Activated CD4-positive, alpha-beta T cell treated with anti-CD3 and anti-CD28 coated beads, Interleukin-2, amount 50 U/mL, for 4 hours (primary cell): Measurements from ENCODE around the gene SMARCAL1.
A peak's percentile ranks its signal among the peaks of the same experiment; 100 is the strongest.
"Not testable (repeated sequence)": the region's sequence is repeated elsewhere in the genome, so short reads cannot be mapped to it uniquely, and the experiment has no call there.

Experiments
- DNase-seq, 2 experiments: peaks; one replicate each; pipeline ENCODE4 v3.0.0-alpha.2; 2020

Gene SMARCAL1

DNA sequence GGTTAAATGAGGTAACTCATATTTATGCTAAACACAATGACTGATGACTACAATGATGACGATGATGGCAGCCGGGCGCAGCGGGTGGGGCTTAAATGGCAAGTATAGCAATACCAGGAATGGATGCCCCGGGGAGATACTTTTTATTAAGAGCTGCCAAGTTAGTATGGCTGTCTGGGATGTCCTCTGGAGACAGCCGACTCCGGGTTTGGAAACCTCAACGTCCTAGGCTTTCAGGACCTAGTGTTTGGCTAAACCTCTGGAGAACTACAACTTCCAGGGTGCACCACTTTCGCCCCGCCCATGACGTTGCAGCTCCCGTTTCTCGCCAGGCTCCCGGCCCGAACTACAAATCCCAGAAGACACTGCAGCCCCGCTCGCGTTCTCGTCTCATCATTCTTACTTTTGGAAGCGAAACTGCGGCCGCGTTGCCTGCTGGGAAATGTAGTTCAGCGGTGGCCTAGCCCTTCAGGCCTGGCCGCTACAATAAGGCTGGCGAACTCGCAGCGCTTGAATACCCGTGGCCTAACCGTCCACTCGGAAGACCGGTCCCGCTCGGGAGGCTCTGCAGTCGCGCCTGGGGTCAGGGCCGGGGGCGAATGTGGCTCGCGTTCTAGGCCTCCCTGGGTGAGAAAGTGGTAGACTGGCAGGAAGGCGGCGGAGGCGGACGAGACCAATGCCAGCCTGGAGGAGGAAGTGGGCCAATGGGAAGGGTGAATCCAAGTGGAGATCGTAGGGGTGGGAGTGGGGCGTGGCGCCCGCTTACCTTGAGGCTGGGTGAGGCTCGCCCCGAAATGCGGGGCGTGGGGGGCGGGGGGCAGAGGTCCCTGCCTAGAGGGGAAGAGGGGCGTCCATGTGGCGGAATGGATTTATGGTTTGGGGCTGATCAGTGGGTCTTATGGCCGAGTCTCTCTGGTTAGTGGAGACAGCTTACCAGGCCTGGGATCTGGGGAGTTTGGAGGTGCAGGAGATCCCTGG lies at the start of gene SMARCAL1:
TSS of gene SMARCAL1 (plus strand) at position 463 of the 978 bp plus-strand sequence. CDS start 2,221 bp downstream, outside the sequence.
- DNase-seq: peak; percentile 99 to 100

- no peak for DNase-seq
These were observed 49.6 kb upstream of the SMARCAL1 start for GRCh38 chr2:216362730-216363129.

DNA sequence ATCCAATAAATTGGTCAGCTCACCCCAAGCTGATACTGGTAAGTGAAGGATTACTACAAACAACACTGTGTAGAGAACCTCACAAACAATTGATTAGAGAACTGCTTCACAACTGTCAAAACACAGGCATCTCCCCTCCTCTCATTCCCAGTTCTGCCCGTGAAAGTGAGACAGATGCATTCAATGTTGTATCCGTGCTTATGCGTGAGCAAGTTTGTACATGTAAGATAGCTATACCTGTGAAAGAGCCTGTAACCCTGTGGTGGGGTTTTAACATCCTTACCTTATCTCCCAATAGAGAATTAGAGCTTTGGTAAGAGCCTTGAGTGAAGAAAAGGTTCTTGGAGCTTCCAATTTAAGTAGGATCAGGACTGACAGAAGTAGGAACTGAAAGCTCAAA lies 49.1 kb upstream of the SMARCAL1 start:
- DNase-seq: no peak

GRCh38 chr2:216365518-216365917 lies 46.8 kb upstream of the SMARCAL1 start:
- no peak for DNase-seq

DNA sequence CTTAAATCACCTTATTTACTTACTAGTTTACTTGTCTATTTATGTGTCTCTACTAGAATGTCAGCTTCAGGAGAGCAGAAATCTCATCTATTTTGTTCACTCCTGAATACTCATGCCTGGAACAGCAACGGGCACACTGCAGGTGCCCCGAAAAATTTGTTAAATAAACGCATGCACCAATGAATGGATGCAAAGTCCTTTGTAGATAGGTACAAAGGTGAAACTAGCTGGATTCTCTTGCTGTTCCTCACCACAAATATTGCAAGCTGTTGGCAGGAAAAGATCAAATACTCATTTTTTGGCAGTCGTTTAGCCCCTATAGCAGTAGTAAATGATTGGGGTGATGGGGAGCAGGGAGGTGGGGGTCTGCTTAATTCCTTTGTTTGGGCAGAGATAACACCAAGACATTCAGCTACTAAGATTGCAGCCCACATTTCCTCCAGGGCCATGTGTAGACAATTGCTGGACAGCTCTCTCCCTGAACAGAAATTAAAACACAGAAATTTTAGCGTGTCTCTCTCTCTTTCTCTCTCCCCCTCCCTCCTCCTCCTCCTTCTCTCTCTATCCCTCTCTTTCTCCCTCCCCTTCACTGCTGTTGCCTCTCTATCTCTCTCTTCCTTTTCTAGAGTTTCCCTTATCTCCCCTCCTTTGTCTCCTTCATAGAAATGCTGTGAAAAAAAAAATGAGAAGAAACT lies 45.4 kb upstream of the SMARCAL1 start:
- no peak for DNase-seq

- DNase-seq: no peak
These were observed 42.5 kb upstream of the SMARCAL1 start for GRCh38 chr2:216369821-216370220.

- DNase-seq: no peak
These were observed 41.1 kb upstream of the SMARCAL1 start for GRCh38 chr2:216370961-216371712.

DNA sequence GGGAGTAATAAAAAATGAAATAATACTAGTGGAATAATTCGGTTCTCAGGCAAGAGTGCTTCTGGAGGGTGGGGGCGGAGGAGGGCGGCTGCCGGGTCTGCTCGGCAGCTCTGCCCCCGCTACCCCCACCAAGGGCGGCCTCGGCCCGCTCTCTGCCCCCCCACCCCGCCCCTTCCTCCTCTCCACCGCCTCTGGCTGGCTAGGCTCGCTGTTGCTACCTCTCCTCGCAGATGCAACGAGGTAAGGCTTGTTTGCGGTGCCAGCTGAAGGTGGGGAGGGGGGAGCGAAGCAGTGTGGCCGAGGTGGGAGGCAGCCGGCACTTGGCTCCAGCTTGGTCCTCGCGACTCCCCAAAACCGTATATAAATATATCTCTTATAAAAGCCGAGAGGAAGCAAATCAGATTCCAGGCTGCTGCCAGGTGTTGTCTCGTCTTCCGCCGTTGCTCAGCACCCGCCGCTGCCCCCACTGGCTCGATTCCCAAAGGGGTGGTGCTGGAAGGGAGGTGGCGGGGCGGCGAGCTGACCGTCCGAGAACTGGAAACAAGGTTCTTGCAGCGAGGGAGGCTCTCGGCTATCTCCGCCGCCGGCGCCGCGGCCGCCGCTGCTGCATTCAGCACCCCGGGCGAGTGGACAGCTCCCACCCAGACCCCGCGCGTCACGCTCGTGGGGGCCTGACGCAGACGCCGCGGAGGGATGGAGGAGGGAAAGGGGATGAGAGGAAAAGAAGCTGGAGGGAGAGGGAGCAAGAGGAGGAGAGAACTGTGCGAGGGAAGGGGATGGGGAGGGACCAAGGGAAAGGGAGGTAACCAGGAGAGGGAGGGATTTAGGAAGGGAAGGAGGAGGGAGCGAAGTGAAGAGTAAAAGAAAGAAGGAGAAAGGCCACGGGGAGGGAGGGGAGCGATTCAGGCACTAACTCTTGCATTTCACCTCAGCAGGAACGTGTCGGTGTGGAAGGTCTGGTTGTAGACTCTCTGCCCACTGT lies 40.3 kb upstream of the SMARCAL1 start, which contains the start of gene MARCHF4:
TSS of gene MARCHF4 (minus strand) at position 763 of the 982 bp plus-strand sequence. CDS start 2,223 bp downstream, outside the sequence.
- DNase-seq: peak; percentile 46 to 49

GRCh38 chr2:216372761-216373291 lies 39.5 kb upstream of the SMARCAL1 start:
- DNase-seq: no peak

DNA sequence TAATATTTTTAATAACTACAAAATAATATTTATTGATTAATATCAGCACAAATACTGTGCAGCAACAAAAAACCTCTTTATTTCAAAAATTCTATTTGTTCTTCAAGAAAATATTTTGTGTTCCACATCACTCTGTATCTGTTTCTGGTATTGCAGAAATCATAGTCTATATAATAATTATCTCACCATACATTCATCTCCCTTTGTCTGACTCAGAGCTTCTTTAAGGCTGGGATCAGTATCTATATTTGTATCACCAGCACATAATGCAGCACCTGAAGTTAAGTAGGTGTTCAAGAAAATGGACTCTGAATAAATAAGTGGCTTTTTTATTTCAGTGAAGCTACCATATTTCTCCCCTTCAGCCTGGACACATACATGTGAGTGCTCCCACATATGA lies 38.4 kb upstream of the SMARCAL1 start:
- no peak for DNase-seq

GRCh38 chr2:216375286-216375685 lies 37.0 kb upstream of the SMARCAL1 start:
- DNase-seq: no peak

GRCh38 chr2:216379977-216380376 lies 32.3 kb upstream of the SMARCAL1 start:
- DNase-seq: no peak

- not testable (repeated sequence) for DNase-seq
These were observed 27.9 kb upstream of the SMARCAL1 start for GRCh38 chr2:216384409-216384808.

DNA sequence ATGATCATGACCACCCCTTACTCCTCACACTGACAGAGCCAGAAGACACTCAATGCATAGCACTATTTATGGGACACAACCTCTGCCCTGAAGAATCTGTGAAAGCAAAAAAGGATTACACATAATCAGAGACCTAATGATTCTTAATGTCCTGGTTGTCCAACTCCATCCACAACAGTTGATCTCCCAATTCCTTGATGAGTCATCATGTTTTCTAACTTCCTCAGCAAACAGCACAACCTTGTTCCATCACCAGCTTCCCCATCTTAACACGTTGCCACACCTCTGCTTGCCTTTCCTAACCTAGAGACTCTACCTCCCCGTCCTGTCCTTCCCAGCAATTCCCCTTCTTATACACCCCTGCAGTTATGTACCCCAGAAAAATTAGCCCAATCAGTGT lies 26.8 kb upstream of the SMARCAL1 start:
- no peak for DNase-seq

DNA sequence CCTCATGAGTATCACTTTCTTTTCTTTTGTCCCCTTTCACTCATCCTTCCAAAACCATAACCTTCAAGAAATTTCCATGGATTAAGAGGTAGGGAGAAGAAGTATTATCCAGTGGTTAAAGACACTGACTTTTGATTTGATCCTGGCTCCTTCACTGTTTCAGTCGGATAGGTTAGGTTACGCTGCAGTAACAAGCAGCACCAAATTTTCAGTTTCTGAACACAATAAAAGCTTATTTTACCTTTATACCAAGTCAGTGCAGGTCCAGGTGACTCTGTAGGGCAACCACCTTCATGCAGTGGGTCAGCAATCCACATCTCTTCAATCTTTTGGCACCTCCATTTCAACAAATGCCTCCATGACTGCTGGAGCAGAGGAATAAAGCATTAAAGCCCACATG lies 25.0 kb upstream of the SMARCAL1 start:
- no peak for DNase-seq

DNA sequence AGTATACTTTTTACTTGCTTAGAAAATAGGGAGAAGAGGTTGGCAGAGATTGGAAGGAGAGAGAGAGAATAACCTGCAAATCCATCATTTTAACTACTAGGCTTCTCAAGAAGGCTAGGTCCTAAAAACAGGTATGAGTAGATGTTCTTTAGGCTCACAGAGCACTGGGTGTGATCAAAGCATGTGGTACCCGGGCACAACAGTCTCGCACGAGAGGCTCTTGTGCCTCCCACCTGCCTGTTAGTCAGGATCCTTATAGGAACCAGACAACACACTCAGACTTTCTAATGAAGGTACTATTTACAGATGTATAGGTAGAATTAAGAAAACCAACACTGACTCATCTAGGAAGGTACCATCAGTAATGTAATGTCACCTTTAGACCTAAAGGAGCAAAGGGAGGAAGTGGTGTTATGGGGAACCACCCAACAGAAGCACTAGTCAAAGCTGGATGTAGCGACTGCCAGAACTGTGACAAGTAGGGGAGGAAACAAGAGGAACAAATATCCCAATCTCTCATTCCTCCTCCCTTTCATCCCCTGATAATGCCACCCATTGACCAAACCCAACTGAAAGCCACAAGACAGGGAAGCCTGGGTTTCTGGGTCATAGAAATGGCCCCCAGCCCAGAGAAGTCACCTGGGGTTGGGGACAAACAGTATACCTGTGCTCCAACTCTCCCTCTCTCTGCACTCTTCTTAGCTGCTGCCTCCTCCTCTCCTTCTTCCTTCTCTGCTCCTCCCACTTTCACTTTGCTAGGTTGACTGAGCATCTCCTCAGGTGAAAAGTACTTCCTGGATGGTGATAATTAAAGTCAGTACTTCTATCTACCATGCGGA lies 24.0 kb upstream of the SMARCAL1 start:
- peak in 1 of 2 experiments; percentile 8 for DNase-seq

DNA sequence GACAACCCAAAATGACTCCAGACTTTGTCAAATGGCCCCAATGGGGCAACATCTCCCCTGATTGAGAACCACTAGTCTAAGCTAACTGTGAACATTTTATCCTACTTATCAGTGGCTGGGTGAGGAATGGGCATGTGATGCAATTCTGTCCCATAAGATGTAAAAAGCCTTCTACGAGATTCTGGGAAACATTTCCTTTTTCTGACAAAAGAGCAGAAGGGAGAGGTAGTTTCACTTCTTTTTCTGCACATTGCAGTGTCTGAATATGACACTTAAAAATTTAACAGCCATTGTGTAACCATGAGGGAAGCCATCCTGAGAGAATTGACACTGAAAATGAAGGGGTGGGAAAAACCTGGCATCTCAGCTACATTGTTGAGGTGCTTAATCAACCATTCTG lies 22.7 kb upstream of the SMARCAL1 start:
- DNase-seq: no peak

DNA sequence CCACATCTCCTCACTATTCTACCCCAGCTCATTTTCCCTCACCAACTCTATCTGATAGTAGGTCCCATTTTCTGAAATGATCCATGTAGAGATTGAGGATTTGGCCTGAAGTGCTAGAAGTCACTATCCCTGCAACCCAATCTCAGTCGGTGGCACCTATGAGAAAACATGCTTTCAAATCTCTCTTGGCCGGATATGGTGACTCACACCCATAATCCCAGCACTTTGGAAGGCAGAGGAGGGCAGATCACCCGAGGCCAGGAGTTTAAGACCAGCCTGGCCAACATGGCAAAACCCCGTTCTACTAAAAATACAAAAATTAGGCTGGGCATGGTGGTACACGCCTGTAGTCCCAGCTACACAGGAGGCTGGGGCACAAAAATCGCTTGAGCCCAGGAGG lies 20.9 kb upstream of the SMARCAL1 start:
- DNase-seq: no peak

DNA sequence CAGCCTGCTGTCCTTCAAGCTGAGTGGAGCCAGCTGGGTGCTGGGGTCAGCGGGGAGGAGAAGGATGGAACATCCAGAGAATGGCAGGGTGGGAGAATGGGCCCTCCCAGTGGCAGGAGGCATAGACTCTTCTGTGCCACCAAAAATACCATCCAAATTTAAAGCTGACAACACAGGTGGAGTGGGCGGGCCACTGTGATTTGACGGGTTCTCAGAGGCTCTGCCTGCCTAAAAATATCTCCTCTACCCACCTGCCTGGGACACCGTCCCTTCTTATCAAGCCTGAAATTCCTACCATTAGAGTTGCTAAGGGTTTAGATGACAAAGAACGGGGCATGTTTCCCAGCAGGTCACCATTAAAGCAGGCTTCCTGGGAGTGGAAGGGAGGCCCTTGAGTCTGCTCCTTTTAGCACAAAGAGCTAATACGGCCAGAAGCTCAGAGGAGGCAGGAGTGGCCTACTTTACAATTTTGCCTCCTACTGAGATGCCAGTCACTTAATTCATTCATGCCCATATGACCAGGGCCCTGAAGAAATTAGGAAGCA lies 20.2 kb upstream of the SMARCAL1 start:
- DNase-seq: no peak
